H9 (cell line): Measurements from ENCODE around the gene CDH23. TPM values are rescaled to one million over a fixed set of nuclear protein-coding genes. Genes with fewer than 3 reads are reported as not detected.

Experiments used
- DNase-seq: peaks from one replicate; pipeline ENCODE4 v3.0.0-alpha.2; 2017
- H2AFZ ChIP-seq: one replicate; pipeline ENCODE4 v1.6.1; 2013; ENCODE audit warnings: mild to moderate bottlenecking, low read length, control low read depth, moderate library complexity
- H2AK5ac ChIP-seq: 2 replicates; pipeline ENCODE4 v1.6.1; 2013; ENCODE audit warnings: low read length, control low read depth, mixed read lengths; ENCODE audit not compliant: insufficient read length
- H2BK120ac ChIP-seq: one replicate; pipeline ENCODE4 v1.6.1; 2013; ENCODE audit warnings: low read depth, mild to moderate bottlenecking, low read length, control low read depth, inconsistent platforms; ENCODE audit not compliant: poor library complexity, severe bottlenecking
- H2BK12ac ChIP-seq: 2 replicates; pipeline ENCODE4 v1.6.1; 2013; ENCODE audit warnings: low read length, control low read depth, mixed read lengths, low read depth; ENCODE audit not compliant: insufficient read length
- H2BK15ac ChIP-seq: 2 replicates; pipeline ENCODE4 v1.6.1; 2013; ENCODE audit warnings: low read depth, low read length, control low read depth
- H2BK20ac ChIP-seq: one replicate; pipeline ENCODE4 v1.6.1; 2013; ENCODE audit warnings: low read depth, mild to moderate bottlenecking, low read length, control low read depth, inconsistent platforms; ENCODE audit not compliant: poor library complexity, severe bottlenecking
- H2BK5ac ChIP-seq: 2 replicates; pipeline ENCODE4 v1.6.1; 2013; ENCODE audit warnings: low read length, control low read depth, mixed read lengths; ENCODE audit not compliant: insufficient read length
- H3K14ac ChIP-seq: 2 replicates; pipeline ENCODE4 v1.6.1; 2013; ENCODE audit warnings: low read length, control low read depth; ENCODE audit not compliant: insufficient read depth
- H3K18ac ChIP-seq: 2 replicates; pipeline ENCODE4 v1.6.1; 2013; ENCODE audit warnings: low read depth, mild to moderate bottlenecking, mixed read lengths, low read length, control low read depth; ENCODE audit not compliant: insufficient read length
- H3K23ac ChIP-seq: 2 replicates; pipeline ENCODE4 v1.6.1; 2013; ENCODE audit warnings: low read length, control low read depth, mixed read lengths, low read depth; ENCODE audit not compliant: insufficient read length
- H3K23me2 ChIP-seq: 2 replicates; pipeline ENCODE4 v1.6.1; 2013; ENCODE audit warnings: low read depth, mild to moderate bottlenecking, mixed read lengths, low read length, control low read depth; ENCODE audit not compliant: insufficient read length, poor library complexity, severe bottlenecking
- H3K27ac ChIP-seq: 2 replicates; pipeline ENCODE4 v1.5.1; 2013; ENCODE audit warnings: low read length, control low read depth, mixed read lengths, low read depth; ENCODE audit not compliant: insufficient read length
- H3K27me3 ChIP-seq: 2 replicates; pipeline ENCODE4 v1.6.1; 2013; ENCODE audit warnings: low read length, control low read depth, inconsistent platforms; ENCODE audit not compliant: insufficient read depth
- H3K4ac ChIP-seq: 2 replicates; pipeline ENCODE4 v1.6.1; 2013; ENCODE audit warnings: low read depth, mild to moderate bottlenecking, control low read depth, inconsistent platforms, low read length, moderate library complexity
- H3K4me1 ChIP-seq: 2 replicates; pipeline ENCODE4 v1.6.1; 2013; ENCODE audit warnings: low read length, control low read depth, inconsistent platforms; ENCODE audit not compliant: insufficient read depth
- H3K4me2 ChIP-seq: 2 replicates; pipeline ENCODE4 v1.6.1; 2013; ENCODE audit warnings: low read length, control low read depth, mixed read lengths; ENCODE audit not compliant: insufficient read length, insufficient read depth
- H3K56ac ChIP-seq: 2 replicates; pipeline ENCODE4 v1.6.1; 2013; ENCODE audit warnings: low read depth, mild to moderate bottlenecking, mixed read lengths, low read length, control low read depth; ENCODE audit not compliant: insufficient read length
- H3K79me1 ChIP-seq: 2 replicates; pipeline ENCODE4 v1.6.1; 2013; ENCODE audit warnings: low read depth, mild to moderate bottlenecking, moderate library complexity, low read length, control low read depth, inconsistent platforms; ENCODE audit not compliant: insufficient read depth, poor library complexity, severe bottlenecking
- H3K79me2 ChIP-seq: 2 replicates; pipeline ENCODE4 v1.6.1; 2013; ENCODE audit warnings: low read length, control low read depth, inconsistent platforms; ENCODE audit not compliant: insufficient read depth
- H3K9ac ChIP-seq: 2 replicates; pipeline ENCODE4 v1.6.1; 2013; ENCODE audit warnings: low read length, control low read depth, mixed read lengths; ENCODE audit not compliant: insufficient read length; ENCODE audit errors: extremely low read depth
- H3K9me3 ChIP-seq: one replicate; pipeline ENCODE4 v1.6.1; 2013; ENCODE audit warnings: low read depth, low read length, inconsistent platforms; ENCODE audit not compliant: control insufficient read depth
- H3T11ph ChIP-seq: one replicate; pipeline ENCODE4 v1.6.1; 2013; ENCODE audit warnings: mild to moderate bottlenecking, low read length, control low read depth, inconsistent platforms
- H4K20me1 ChIP-seq: one replicate; pipeline ENCODE4 v1.6.1; 2013; ENCODE audit not compliant: control insufficient read depth, insufficient read length, insufficient read depth
- H4K5ac ChIP-seq: 2 replicates; pipeline ENCODE4 v1.6.1; 2013; ENCODE audit warnings: low read depth, mild to moderate bottlenecking, mixed read lengths, low read length, control low read depth; ENCODE audit not compliant: insufficient read length
- H4K8ac ChIP-seq: replicated peaks from 2 replicates; pipeline ENCODE4 v1.6.1; 2013; ENCODE audit warnings: low read length, control low read depth, mixed read lengths, low read depth; ENCODE audit not compliant: insufficient read length
- H4K91ac ChIP-seq: 2 replicates; pipeline ENCODE4 v1.6.1; 2013; ENCODE audit warnings: low read depth, mild to moderate bottlenecking, moderate library complexity, mixed read lengths, low read length, control low read depth; ENCODE audit not compliant: insufficient read length
- H3K27ac Mint-ChIP-seq, 3 experiments: 2 replicates in 2 of 3; 3 replicates in 1 of 3; pipeline ENCODE4 v1.8.0; 2020 to 2021; ENCODE audit warnings: mixed read lengths in 3 of 3, mild to moderate bottlenecking in 1 of 3, moderate library complexity in 1 of 3
- H3K27me3 Mint-ChIP-seq: 2 replicates; pipeline ENCODE4 v1.8.0; 2021; ENCODE audit warnings: low read depth, mild to moderate bottlenecking, moderate library complexity, mixed read lengths
- H3K36me3 Mint-ChIP-seq, 3 experiments: 2 replicates in 2 of 3; 3 replicates in 1 of 3; pipeline ENCODE4 v1.8.0; 2020 to 2021; ENCODE audit warnings: low read depth in 3 of 3, mixed read lengths in 3 of 3; ENCODE audit not compliant: insufficient read depth in 1 of 3
- H3K4me1 Mint-ChIP-seq, 2 experiments: 2 replicates each; pipeline ENCODE4 v1.8.0; 2020; ENCODE audit warnings: mixed read lengths in 2 of 2
- H3K4me3 Mint-ChIP-seq, 2 experiments: 2 replicates in 1 of 2; 3 replicates in 1 of 2; pipeline ENCODE4 v1.8.0; 2020 to 2021; ENCODE audit warnings: mild to moderate bottlenecking in 2 of 2, mixed read lengths in 2 of 2, moderate library complexity in 1 of 2
- H3K9me3 Mint-ChIP-seq, 2 experiments: 2 replicates in 1 of 2; 3 replicates in 1 of 2; pipeline ENCODE4 v1.8.0; 2020; ENCODE audit warnings: mild to moderate bottlenecking in 2 of 2, mixed read lengths in 2 of 2, moderate library complexity in 1 of 2
- WGBS: extraction: QIAGEN DNeasy Blood & Tissue Kit; methylation state at CpG from one replicate; pipeline ENCODE4 v1.1.7; 2013; ENCODE audit warnings: missing lambda C conversion rate, low lambda C conversion rate, mixed read lengths; ENCODE audit not compliant: insufficient read length; ENCODE audit errors: extremely low coverage; 5-methylcytosine and 5-hydroxymethylcytosine counted together
- total RNA-seq: library from RNA; stranded (reverse); gene quantifications from 2 replicates; pipeline ENCODE4 v1.2.1, GENCODE V29; 2021
- TF ChIP-seq, protein P1 (sequence below): fragments of 200-600 bp; sonication (generic); conservative IDR thresholded peaks from 3 replicates; pipeline ENCODE4 v1.8.0; 2021; ENCODE audit warnings: antibody characterized with exemption, mild to moderate bottlenecking

The CDH23 gene
- total RNA-seq, 1 experiment from 2014 or later: 2.1 TPM

DNA sequence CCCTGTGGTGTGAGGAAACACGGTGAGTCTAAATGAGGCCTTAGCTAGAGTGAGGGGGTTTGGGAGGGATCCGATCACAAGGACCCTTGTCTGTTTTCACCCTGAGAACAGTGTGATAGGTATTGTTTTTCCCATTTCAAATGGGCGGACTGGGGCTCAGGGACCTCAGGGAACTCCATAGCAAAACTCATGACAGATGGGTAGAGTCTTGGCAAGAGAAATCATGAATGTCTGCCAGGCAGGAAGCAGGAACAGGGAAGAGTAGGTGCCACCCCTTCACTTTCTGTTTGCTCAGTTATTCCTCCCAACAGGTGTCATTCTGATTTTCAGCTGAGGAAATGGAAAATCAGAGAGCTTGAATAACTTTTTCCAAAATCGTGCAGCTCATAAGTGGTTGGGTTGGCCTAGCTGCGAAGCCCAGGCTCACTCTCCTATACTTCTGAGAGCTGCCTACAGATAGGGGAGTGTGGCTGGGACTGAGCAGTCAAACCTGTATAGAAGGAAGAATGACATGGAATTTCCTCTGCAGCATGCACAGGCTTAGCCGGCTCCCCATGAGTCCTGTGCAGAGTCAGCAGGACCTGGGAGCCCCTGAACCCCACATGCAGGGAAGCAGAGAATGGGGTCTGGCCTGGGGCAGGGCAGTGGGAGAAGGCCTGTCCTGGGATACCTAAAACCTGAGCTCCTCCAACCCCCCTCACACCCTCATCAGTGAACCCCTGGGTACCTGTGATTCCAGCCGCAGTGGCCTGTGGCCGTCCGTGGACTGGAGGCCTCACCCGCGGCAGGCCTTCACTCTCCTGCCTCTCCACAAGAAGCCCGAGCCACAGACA is 340.5 kb downstream of the CDH23 start:
- Mint-ChIP-seq H3K36me3 (no peaks in the 10 kb centered on the region), H3K9me3 (peaks cover 0 to under 1% of the 10 kb centered on the region in 2 experiments; a peak in 1 of 5 replicates), H3K27me3 (peaks cover 3% of the 10 kb centered on the region), H3K4me1 (peaks cover 7 to 13% of the 10 kb centered on the region in 2 experiments), H3K27ac (peak overlapping the region in 1 of 3 experiments; percentile 27; a peak in 1 of 7 replicates), H3K4me3 (no peak overlapping the region)
- H3K79me2 ChIP-seq: no peaks in the 10 kb centered on the region
- H3K56ac ChIP-seq: no peak overlapping the region
- H3K27me3 ChIP-seq: no peaks in the 10 kb centered on the region
- DNase-seq: no peak
- H3K9me3 ChIP-seq: no peaks in the 10 kb centered on the region
- TF ChIP-seq, protein P1, sequence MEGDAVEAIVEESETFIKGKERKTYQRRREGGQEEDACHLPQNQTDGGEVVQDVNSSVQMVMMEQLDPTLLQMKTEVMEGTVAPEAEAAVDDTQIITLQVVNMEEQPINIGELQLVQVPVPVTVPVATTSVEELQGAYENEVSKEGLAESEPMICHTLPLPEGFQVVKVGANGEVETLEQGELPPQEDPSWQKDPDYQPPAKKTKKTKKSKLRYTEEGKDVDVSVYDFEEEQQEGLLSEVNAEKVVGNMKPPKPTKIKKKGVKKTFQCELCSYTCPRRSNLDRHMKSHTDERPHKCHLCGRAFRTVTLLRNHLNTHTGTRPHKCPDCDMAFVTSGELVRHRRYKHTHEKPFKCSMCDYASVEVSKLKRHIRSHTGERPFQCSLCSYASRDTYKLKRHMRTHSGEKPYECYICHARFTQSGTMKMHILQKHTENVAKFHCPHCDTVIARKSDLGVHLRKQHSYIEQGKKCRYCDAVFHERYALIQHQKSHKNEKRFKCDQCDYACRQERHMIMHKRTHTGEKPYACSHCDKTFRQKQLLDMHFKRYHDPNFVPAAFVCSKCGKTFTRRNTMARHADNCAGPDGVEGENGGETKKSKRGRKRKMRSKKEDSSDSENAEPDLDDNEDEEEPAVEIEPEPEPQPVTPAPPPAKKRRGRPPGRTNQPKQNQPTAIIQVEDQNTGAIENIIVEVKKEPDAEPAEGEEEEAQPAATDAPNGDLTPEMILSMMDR: no peak
- H2BK12ac ChIP-seq: no peak overlapping the region
- no peak overlapping the region for H4K8ac ChIP-seq
- H3K9ac ChIP-seq: no peak overlapping the region
- H3K79me1 ChIP-seq: no peaks in the 10 kb centered on the region
- H3K18ac ChIP-seq: no peak overlapping the region
- H2BK15ac ChIP-seq: no peak overlapping the region
- no peak overlapping the region for H2AFZ ChIP-seq
- no CpG with 5 or more reads among the region's 12 CpGs for WGBS
- H2BK120ac ChIP-seq: no peak overlapping the region
- no peaks in the 10 kb centered on the region for H4K20me1 ChIP-seq
- no peak overlapping the region for H3K27ac ChIP-seq
- H4K91ac ChIP-seq: no peak overlapping the region
- H3K14ac ChIP-seq: no peak overlapping the region
- no peak overlapping the region for H2BK5ac ChIP-seq
- H2BK20ac ChIP-seq: no peak overlapping the region
- no peak overlapping the region for H3K23ac ChIP-seq
- no peak overlapping the region for H3K4me2 ChIP-seq
- no peak overlapping the region for H3T11ph ChIP-seq
- no peak overlapping the region for H3K4ac ChIP-seq
- H2AK5ac ChIP-seq: no peak overlapping the region
- H3K23me2 ChIP-seq: no peaks in the 10 kb centered on the region
- no peak overlapping the region for H4K5ac ChIP-seq
- H3K4me1 ChIP-seq: peaks cover 3% of the 10 kb centered on the region; the same call in 1 of the 2 replicates
